ENCODE data around the gene TRIM62.

DNA sequence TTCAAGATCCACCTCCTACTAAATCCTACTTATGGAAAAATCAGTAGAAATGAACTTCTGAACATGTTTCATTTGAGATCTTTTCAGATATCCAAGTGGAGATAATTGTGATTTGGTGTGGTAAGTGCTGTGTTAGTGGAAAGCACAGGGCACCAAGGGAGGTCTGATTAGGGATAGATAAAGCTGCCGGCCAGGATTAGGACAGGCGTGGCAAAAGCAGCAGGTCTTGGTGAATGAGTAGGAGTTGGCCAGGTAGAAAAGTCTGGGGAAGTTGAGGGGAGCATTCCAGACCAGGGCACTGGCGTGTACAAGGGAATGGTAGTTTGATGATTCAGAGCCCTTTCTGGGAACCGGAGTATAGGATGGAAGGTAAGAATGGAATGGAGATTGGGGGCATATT, 53.1 kb downstream of the TRIM62 start:
- TF ChIP-seq, protein P1, sequence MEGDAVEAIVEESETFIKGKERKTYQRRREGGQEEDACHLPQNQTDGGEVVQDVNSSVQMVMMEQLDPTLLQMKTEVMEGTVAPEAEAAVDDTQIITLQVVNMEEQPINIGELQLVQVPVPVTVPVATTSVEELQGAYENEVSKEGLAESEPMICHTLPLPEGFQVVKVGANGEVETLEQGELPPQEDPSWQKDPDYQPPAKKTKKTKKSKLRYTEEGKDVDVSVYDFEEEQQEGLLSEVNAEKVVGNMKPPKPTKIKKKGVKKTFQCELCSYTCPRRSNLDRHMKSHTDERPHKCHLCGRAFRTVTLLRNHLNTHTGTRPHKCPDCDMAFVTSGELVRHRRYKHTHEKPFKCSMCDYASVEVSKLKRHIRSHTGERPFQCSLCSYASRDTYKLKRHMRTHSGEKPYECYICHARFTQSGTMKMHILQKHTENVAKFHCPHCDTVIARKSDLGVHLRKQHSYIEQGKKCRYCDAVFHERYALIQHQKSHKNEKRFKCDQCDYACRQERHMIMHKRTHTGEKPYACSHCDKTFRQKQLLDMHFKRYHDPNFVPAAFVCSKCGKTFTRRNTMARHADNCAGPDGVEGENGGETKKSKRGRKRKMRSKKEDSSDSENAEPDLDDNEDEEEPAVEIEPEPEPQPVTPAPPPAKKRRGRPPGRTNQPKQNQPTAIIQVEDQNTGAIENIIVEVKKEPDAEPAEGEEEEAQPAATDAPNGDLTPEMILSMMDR (IDR thresholded peaks at IDR 0.05), result no peak
- no peak for TF ChIP-seq POLR2A (IDR thresholded peaks at IDR 0.05)

Measured in ovary (tissue), 3 donors.